Activated B cell treated with CpG ODN at 0.5 μM for 24 hours (primary cell): ENCODE results near the gene PIRT. TPM values are rescaled to one million over a fixed set of nuclear protein-coding genes. Genes with fewer than 3 reads are reported as not detected.

ENCODE experiments used
- ATAC-seq: fragments of 200-7000 bp; cut with Tn5 transposase; one replicate; pipeline ENCODE4 v1.10.0; 2021; ENCODE audit warnings: low read depth, mild to moderate bottlenecking, moderate library complexity
- CTCF ChIA-PET: fragments of 350-600 bp; sonication (Branson Sonifier 250); formaldehyde crosslinking; loops from one replicate; lab custom pipeline; 2021; ENCODE audit warnings: antibody characterized with exemption; lab: Charles Lee
- POLR2A ChIA-PET: fragments of 350-600 bp; sonication (Branson Sonifier 250); formaldehyde crosslinking; loops from one replicate; lab custom pipeline; 2021; ENCODE audit warnings: antibody characterized with exemption; lab: Charles Lee
- DNase-seq: peaks from one replicate; pipeline ENCODE4 v3.0.0; 2022
- H3K27ac Mint-ChIP-seq: one replicate; pipeline ENCODE4 v1.8.0; 2020; ENCODE audit warnings: mixed read lengths
- H3K27me3 Mint-ChIP-seq: one replicate; pipeline ENCODE4 v1.8.0; 2021; ENCODE audit warnings: mixed read lengths
- H3K36me3 Mint-ChIP-seq: one replicate; pipeline ENCODE4 v1.8.0; 2021; ENCODE audit warnings: low read depth, mixed read lengths
- H3K4me1 Mint-ChIP-seq: one replicate; pipeline ENCODE4 v1.8.0; 2021; ENCODE audit warnings: mixed read lengths
- H3K4me3 Mint-ChIP-seq: one replicate; pipeline ENCODE4 v1.8.0; 2020; ENCODE audit warnings: mild to moderate bottlenecking, mixed read lengths
- H3K9me3 Mint-ChIP-seq: one replicate; pipeline ENCODE4 v1.8.0; 2020; ENCODE audit warnings: mixed read lengths
- intact Hi-C: fragments of 100-400 bp; cut with micrococcal nuclease; formaldehyde crosslinking; loops from one replicate; pipeline ENCODE4 v1.15.1; 2024
- total RNA-seq: library from RNA; stranded (reverse); gene quantifications from 2 replicates; pipeline ENCODE4 v1.2.3, GENCODE V29; 2022
- TF ChIP-seq, protein P1 (sequence below): fragments of 200-600 bp; IDR thresholded peaks from one replicate; pipeline ENCODE4 v1.8.0; 2022; ENCODE audit warnings: antibody characterized with exemption, mild to moderate bottlenecking

Gene PIRT
- total RNA-seq, 1 donor from 2014 or later, result not detected

DNA sequence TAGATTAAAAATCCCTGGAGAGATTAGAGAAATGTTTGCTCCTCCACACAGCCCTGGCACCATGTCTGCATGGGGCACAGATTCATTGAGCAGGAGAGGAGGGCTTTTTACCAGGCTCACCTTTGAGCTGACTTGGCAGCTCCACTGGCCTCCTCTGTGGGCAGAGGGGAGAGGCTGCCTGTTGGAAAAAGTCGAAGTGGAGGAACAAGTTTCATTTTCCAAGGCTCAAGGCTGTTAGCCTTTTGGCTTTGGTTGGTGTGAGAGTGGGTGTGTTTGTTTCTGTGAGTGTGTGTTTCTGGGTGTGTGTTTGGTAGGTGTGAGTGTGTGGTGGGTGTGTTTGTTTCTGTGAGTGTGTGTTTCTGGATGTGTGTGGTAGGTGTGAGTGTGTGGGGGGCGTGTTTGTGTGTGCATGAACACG is 39.5 kb downstream of the PIRT start:
- no peaks in the 10 kb centered on the region for H3K27me3 Mint-ChIP-seq
- TF ChIP-seq, protein P1, sequence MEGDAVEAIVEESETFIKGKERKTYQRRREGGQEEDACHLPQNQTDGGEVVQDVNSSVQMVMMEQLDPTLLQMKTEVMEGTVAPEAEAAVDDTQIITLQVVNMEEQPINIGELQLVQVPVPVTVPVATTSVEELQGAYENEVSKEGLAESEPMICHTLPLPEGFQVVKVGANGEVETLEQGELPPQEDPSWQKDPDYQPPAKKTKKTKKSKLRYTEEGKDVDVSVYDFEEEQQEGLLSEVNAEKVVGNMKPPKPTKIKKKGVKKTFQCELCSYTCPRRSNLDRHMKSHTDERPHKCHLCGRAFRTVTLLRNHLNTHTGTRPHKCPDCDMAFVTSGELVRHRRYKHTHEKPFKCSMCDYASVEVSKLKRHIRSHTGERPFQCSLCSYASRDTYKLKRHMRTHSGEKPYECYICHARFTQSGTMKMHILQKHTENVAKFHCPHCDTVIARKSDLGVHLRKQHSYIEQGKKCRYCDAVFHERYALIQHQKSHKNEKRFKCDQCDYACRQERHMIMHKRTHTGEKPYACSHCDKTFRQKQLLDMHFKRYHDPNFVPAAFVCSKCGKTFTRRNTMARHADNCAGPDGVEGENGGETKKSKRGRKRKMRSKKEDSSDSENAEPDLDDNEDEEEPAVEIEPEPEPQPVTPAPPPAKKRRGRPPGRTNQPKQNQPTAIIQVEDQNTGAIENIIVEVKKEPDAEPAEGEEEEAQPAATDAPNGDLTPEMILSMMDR, result no peak
- no peak overlapping the region for H3K27ac Mint-ChIP-seq
- no peak for DNase-seq
- ATAC-seq, result no peak
- H3K4me3 Mint-ChIP-seq, result no peak overlapping the region
- ChIA-PET POLR2A (no interaction called here), CTCF (no interaction called here)
- intact Hi-C loops, result no loop called here
- no peaks in the 10 kb centered on the region for H3K36me3 Mint-ChIP-seq
- H3K9me3 Mint-ChIP-seq, result no peaks in the 10 kb centered on the region
- H3K4me1 Mint-ChIP-seq, result no peaks in the 10 kb centered on the region

DNA sequence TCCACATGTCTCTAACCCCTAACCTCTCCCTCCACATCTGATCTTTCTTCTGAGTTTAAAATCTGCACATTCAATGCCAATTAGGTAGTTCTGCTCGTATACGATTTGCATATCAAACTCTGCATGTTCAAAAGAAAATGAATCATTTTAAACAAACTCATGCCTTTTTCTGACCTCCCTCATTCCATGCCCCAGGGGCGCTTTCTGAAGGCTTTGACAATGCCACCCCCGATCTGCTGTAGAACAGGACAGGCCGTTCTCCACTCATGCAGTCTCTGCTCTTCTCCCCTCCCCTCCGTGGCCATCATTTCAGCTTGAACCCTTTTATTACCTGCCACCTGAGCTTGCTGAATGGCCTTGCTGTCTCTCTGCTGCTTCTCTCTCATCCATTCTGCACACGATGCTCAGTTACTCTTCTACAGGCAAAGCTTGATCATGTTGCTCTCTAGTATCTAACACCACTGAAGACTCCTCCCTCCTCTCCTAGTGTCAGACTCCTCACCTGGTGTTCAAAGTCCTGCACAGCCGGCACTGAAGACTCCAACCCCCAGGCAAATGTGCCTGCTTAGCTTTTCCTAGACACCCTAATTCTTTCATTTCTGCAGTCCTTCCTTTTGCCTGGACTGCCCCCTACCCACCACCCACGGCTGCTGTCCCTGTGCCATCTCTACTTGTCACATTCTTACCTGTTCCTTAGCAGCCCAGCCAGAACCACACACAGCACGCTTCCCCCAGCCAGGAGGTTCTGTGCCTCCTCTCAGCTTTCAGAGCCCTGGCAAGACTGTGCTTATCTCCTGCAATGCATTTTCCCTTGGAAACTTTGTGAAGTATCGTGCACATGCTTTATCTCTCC is 40.2 kb downstream of the PIRT start:
- Mint-ChIP-seq H3K27ac (no peak overlapping the region), H3K27me3 (no peaks in the 10 kb centered on the region), H3K9me3 (no peaks in the 10 kb centered on the region), H3K4me1 (no peaks in the 10 kb centered on the region), H3K36me3 (no peaks in the 10 kb centered on the region), H3K4me3 (no peak overlapping the region)
- CTCF ChIA-PET, result no interaction called here
- no peak for DNase-seq
- TF ChIP-seq, protein P1, result no peak
- intact Hi-C loops, result no loop called here
- ATAC-seq, result no peak
- POLR2A ChIA-PET, result no interaction called here

DNA sequence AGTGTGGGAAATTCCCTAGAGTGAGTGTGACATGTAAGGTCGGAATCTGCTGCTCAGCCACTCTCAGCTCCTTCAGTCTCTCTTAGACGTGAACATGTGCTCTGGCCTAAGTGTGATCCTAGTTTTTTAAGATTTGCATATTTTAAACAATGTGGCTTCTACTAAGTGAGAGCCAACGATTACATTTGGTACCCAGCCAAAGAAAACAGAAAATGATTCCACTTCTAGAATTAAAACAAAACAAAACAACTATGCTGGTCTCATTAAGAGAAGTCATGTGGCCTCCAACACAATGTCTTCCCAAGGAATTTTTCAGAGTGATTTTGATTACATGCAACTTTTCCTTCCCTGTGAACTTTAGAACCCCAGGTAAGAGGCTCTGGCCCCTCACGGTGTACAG is 44.1 kb downstream of the PIRT start:
- no peaks in the 10 kb centered on the region for H3K27me3 Mint-ChIP-seq
- ChIA-PET POLR2A (interaction anchor here (0.7 kb wide), 1 partner anchor 199 kb away, joined by 5 read pairs; no protein-coding TSS in a partner anchor), CTCF (no interaction called here)
- H3K4me1 Mint-ChIP-seq, result no peaks in the 10 kb centered on the region
- H3K9me3 Mint-ChIP-seq, result no peaks in the 10 kb centered on the region
- intact Hi-C loops, result no loop called here
- no peak overlapping the region for H3K4me3 Mint-ChIP-seq
- ATAC-seq, result no peak
- H3K36me3 Mint-ChIP-seq, result no peaks in the 10 kb centered on the region
- TF ChIP-seq, protein P1, result no peak
- H3K27ac Mint-ChIP-seq, result no peak overlapping the region
- no peak for DNase-seq

DNA sequence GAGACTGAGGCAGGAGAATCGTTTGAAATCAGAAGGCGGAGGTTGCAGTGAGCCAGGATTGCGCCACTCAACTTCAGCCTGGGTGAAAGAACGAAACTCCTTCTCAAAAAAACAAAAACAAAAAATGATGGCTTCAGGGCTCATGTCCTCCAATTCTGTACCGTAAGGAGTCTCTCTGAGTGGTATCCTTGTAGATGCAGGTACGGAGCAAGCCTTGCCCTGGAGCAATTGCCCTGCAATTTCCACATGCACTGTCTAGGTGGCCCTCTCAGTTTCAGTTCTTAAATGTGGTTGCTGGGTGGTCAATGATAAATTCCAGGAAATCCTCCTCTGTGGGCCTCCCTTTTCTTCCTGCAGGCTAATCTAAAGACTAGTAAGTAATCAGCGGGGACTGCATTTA is 44.6 kb downstream of the PIRT start:
- Mint-ChIP-seq H3K27me3 (no peaks in the 10 kb centered on the region), H3K27ac (no peak overlapping the region), H3K9me3 (no peaks in the 10 kb centered on the region), H3K4me3 (no peak overlapping the region), H3K4me1 (no peaks in the 10 kb centered on the region), H3K36me3 (no peaks in the 10 kb centered on the region)
- DNase-seq (no peak), ATAC-seq (no peak)
- intact Hi-C loops, result no loop called here
- CTCF ChIA-PET, result no interaction called here
- POLR2A ChIA-PET, result no interaction called here
- TF ChIP-seq, protein P1, result no peak

DNA sequence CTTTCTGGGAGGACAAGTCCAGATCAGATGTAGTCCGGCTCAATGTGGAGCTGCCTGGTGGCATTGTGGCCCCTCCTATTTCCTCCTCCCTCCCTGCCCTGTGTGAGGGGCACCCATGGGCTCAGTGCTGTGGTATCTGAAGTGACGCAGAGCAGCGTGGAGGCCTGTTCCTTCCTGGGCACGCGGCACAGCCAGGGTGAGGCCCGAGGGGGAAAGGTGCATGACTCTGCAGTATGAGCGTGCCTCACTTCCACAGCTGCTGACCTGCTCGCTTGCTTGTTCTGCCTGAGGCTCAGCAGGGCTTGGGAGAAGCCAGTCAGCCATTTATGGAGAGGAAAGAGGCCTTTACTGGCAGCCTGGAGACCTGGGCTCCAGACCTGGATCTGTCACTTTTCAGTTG is 45.7 kb downstream of the PIRT start:
- no peak for DNase-seq
- ChIA-PET POLR2A (no interaction called here), CTCF (no interaction called here)
- no peak for ATAC-seq
- no peaks in the 10 kb centered on the region for H3K27me3 Mint-ChIP-seq
- no peak overlapping the region for H3K27ac Mint-ChIP-seq
- TF ChIP-seq, protein P1, result no peak
- no peaks in the 10 kb centered on the region for H3K36me3 Mint-ChIP-seq
- H3K9me3 Mint-ChIP-seq, result no peaks in the 10 kb centered on the region
- intact Hi-C loops, result no loop called here
- H3K4me1 Mint-ChIP-seq, result no peaks in the 10 kb centered on the region
- no peak overlapping the region for H3K4me3 Mint-ChIP-seq
